Uterus (tissue), 2 donors: ENCODE data around the gene WNT8A.

ENCODE experiments used
- POLR2A ChIP-seq, 2 donors: fragments of 450-650 bp; IDR thresholded peaks; one replicate each; pipeline ENCODE4 v1.6.1; 2016; ENCODE audit warnings: antibody characterized with exemption in 2 of 2, mild to moderate bottlenecking in 1 of 2, moderate library complexity in 1 of 2
- TF ChIP-seq, protein P1 (sequence below), 4 experiments: fragments of 200-600 bp in 2 of 4; fragments of 450-650 bp in 2 of 4; sonication (generic) in 2 of 4; IDR thresholded peaks; one replicate each; pipeline ENCODE4 v1.5.1; 2016 to 2019; ENCODE audit warnings: antibody characterized with exemption in 4 of 4, mild to moderate bottlenecking in 2 of 4, moderate library complexity in 1 of 4

DNA sequence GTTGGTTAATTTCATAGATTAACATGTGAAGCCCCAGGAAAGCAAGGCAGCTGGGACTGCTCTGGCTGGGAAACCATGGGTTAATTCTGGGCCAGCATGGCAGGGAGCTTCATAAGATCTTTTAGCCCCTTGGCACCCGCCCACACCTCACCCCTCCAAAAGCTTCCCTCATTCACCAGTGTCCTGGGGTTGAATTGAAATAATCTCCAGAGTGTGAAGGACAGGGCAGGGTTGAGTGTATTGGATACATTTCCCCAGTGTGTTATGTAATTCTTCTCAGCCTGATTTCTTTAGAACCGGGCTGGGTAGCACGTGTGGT, 19.4 kb downstream of the WNT8A start:
- TF ChIP-seq, protein P1, sequence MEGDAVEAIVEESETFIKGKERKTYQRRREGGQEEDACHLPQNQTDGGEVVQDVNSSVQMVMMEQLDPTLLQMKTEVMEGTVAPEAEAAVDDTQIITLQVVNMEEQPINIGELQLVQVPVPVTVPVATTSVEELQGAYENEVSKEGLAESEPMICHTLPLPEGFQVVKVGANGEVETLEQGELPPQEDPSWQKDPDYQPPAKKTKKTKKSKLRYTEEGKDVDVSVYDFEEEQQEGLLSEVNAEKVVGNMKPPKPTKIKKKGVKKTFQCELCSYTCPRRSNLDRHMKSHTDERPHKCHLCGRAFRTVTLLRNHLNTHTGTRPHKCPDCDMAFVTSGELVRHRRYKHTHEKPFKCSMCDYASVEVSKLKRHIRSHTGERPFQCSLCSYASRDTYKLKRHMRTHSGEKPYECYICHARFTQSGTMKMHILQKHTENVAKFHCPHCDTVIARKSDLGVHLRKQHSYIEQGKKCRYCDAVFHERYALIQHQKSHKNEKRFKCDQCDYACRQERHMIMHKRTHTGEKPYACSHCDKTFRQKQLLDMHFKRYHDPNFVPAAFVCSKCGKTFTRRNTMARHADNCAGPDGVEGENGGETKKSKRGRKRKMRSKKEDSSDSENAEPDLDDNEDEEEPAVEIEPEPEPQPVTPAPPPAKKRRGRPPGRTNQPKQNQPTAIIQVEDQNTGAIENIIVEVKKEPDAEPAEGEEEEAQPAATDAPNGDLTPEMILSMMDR (IDR thresholded peaks at IDR 0.05): no peak
- no peak for TF ChIP-seq POLR2A (IDR thresholded peaks at IDR 0.05)
